GM19467 (cell line): ENCODE data around the gene DHX30.
"Not testable (repeated sequence)": the region's sequence is repeated elsewhere in the genome, so short reads cannot be mapped to it uniquely, and the experiment has no call there.

Source experiments
- ATAC-seq: cut with Tn5 transposase; IDR thresholded peaks from one replicate; pipeline ENCODE4 v1.9.1; 2021; ENCODE audit warnings: mild to moderate bottlenecking, moderate library complexity; ENCODE audit not compliant: unreplicated experiment

DHX30 gene, protein sequence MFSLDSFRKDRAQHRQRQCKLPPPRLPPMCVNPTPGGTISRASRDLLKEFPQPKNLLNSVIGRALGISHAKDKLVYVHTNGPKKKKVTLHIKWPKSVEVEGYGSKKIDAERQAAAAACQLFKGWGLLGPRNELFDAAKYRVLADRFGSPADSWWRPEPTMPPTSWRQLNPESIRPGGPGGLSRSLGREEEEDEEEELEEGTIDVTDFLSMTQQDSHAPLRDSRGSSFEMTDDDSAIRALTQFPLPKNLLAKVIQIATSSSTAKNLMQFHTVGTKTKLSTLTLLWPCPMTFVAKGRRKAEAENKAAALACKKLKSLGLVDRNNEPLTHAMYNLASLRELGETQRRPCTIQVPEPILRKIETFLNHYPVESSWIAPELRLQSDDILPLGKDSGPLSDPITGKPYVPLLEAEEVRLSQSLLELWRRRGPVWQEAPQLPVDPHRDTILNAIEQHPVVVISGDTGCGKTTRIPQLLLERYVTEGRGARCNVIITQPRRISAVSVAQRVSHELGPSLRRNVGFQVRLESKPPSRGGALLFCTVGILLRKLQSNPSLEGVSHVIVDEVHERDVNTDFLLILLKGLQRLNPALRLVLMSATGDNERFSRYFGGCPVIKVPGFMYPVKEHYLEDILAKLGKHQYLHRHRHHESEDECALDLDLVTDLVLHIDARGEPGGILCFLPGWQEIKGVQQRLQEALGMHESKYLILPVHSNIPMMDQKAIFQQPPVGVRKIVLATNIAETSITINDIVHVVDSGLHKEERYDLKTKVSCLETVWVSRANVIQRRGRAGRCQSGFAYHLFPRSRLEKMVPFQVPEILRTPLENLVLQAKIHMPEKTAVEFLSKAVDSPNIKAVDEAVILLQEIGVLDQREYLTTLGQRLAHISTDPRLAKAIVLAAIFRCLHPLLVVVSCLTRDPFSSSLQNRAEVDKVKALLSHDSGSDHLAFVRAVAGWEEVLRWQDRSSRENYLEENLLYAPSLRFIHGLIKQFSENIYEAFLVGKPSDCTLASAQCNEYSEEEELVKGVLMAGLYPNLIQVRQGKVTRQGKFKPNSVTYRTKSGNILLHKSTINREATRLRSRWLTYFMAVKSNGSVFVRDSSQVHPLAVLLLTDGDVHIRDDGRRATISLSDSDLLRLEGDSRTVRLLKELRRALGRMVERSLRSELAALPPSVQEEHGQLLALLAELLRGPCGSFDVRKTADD

DNA sequence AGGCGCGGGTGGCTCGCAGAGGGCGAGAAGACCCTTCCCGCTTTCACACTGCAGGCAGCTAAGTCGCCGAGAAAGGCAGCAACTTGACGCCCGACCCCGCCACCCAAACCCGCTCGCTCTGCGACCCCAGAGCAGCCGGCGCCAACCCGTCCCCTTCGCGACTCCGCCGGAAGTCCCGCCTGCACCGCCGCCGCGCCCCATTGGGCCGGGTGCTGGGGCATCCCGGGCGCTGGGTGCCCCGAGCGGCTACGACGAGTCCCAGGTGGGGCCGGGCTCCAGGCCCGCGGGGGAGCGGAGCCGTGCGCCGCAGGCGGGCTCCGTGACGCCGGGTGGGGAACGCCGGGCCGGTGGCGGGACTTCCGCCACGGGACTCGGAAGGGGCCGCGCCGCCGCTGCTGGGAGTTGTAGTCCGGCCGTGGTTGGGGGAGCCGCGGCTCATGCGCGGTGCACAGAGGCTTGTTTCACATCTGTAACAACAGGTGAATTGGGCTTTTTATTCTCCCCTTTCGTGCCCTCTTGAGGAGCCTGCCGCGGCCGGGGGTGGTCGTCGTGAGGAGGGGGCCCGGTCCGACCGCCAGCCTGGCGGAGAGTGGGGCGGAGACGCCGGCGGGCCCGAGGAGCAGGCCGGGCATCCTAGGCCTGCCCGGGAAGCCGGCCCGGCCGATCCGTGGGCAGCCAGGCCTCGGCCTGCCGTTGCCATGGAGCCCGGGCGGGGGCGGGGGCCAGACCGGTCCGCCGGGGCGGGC is at the start of gene DHX30:
DHX30 (plus strand) TSS at position 405 of the 746 bp plus-strand sequence. CDS start 7,546 bp downstream, outside the sequence.
- peak; percentile 89 for ATAC-seq

DNA sequence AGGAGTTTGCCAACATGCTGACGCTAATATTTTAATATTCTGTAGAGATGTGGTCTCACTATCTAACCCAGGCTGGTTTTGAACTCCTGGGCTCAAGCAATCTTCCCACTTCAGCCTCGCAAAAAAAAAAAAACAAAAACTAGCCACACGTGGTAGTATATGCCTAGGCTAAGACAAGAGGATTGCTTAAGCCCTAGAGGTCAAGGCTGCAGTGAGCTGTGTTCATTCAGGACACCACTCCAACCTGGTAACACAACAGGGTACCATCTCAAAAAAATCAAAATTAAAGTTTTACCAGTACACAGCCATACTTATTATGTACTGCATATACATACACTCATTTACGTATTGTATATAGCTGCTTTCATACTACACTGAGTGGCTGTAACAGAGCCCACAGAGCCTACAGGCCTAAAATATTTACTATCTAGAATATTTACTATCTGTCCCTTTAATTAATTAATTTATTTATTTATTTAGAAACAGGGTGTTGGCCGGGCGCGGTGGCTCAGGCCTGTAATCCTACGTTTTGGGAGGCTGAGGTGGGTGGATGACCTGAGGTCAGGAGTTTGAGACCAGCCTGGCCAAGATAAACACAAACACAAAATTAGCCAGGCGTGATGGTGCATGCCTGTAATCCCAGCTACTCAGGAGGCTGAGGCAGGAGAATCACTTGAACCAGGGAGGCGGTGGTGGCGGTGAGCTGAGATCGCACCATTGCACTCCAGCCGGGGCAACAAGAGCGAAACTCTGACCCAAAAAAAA is 44.5 kb upstream of the DHX30 start:
- no peak for ATAC-seq

DNA sequence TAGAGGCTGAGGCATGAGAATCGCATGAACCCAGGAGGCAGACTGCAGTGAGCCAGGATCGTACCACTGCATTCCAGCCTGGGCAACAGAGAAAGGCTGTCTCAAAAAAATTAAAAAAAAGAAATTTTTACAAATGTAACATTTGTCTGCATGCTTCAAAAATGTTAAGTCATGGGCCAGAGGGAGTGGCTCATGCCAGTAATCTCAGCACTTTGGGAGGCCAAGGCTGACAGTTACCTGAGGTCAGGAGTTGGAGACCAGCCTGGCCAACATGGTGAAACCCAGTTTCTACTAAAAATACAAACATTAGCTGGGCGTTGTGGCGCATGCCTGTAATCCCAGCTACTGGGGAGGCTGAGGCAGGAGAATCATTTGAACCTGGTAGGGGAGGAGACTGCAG is 42.7 kb upstream of the DHX30 start:
- ATAC-seq, result not testable (repeated sequence)

DNA sequence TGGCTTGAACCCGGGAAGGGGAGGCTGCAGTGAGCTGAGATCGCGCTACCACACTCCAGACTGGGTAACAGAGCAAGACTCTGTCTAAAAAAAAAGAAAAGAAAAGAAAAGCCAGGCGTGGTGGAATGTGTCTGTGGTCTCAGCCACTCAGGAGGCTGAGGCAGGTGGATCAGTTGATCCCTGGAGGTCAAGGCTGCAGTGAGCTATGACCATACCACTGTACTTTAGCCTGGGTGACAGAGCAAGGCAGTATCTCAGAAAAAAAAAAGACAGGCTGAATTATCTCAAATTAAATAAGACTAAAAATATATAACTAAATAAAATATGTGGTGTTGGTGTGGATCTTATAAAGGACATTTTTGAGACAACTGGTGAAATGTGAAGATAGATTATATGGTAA is 41.9 kb upstream of the DHX30 start:
- ATAC-seq, result no peak

DNA sequence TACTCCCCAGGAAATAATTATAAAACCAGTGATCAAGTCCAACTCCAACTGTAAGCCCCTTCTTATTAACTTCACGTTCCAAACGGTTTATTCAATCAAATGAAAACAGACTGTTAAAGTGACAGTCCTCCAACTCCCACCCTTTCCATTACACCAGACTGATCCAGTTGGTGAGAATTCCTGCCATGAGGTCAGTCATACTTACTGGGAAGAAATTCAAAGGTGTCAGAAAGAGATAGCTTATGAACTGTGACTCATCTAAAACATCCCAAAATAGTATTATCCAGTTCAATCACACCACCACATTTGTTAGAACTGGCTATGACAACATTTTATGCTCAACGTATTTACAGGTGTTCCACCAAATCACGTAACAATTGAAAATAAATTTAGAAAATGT is 40.7 kb upstream of the DHX30 start:
- ATAC-seq, result no peak

DNA sequence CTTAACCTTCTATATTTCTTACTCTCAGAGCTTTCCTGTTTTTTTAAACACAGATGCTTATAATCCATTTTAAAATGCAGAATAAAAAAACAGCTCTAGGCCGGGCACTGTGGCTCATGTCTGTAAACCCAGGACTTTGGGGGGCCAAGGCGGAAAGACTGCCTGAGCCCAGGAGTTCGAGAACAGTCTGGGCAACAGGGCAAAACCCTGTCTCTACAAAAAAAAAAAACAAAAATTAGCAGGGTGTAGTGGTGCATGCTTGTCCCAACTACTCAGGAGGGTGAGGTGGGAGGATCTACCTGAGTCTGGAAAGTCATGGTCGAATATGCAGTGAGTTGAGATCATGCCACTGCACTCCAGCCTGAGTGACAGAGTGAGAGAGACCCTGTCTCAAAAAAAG is 36.8 kb upstream of the DHX30 start:
- ATAC-seq, result no peak

DNA sequence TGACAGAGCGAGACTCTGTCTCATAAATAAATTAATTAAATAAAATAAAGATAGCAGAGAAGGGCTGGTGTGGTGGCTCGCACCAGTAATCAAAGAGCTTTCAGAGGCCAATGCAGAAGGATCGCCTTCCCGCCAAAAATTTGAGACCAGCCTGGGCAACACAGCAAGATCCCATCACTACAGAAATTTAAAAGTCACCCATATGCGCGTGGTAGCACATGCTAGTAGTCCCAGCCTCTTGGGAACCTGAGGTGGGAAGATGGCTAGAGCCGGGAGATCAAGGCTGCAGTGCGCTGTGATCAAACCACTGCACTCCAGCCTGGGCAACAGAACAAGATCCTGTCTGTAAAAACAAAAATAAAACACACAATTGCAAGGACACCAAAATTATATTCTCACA is 30.9 kb upstream of the DHX30 start:
- ATAC-seq, result no peak

DNA sequence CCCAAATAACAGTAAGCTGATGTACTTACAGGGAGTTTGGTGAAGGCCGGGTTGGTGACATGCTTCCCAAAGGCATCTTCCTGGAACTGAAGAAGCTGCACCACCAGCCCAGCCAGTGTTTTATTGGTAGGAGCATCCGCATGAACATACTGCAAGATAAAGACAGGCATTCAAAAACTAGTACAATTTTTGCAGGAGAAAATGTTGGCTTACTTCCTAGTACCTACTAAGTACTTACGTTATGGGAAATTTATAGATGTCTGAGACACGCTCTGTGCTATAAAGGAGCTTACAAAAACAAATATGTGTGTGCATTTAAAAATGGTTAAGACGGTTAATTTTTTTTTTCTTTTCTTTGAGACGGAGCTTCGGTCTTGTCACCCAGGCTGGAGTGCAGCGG is 30.1 kb upstream of the DHX30 start:
- no peak for ATAC-seq

DNA sequence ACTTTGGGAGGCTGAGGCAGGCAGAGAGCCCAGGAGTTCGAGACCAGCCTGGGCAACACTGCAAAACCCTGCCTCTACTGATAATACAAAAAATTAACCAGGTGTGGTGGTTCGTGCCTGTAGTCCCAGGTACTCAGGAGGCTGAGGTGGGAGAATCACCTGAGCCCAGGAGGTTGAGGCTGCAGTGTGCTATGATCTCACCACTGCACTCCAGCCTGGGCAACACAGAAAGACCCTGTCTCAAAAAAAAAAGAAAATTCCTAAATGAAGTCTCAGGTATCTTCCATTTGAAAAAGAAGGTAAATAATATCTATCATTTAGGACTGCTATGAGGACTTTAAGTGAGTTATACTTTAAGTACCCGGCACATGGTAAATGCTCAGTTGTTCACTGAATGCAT is 24.2 kb upstream of the DHX30 start:
- no peak for ATAC-seq

DNA sequence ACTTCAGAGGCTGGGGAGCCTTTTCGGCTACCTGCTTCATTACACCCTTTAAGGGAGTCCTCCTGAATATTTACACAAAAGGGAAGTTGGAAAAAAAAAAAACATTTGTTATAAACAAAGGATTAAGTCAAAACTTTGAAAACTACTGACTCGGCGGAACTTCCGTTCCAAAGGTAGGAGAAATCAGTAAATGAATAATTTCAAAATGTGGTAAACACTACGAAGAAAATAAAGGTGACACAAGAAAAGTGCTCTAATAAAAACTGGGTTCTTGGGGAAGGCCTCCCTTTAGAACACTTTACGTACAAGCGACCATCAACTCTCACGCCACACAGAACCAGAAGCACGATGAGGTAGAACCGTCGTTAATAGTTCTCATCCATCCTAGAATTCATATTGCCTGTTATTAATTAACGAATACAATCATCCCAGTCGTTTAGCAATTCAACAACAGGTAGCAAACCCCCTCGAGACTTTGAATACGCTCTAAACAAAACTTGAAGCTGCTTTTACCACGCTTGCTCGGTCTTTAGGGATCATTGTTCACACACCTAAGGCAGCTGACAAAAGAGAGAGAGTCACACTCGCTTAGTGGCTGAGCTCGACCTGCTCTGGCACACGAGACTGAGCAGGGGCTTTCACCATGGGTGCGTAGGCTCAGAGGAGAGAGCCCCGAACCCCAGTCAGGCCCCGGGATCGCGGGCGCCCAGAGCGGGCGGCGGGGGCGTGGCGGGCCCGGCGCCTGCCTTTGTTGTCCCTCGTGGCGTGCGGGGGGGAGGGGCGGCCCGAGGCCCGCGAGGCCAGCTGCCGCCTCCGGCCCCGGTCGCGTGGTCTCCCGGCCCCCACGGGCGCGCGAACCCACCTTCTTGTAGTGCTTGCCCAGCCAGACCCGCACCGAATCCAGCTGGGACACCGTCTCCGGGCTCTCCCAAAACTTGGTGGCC is 21.9 kb upstream of the DHX30 start:
- ATAC-seq, result peak; percentile 22

DNA sequence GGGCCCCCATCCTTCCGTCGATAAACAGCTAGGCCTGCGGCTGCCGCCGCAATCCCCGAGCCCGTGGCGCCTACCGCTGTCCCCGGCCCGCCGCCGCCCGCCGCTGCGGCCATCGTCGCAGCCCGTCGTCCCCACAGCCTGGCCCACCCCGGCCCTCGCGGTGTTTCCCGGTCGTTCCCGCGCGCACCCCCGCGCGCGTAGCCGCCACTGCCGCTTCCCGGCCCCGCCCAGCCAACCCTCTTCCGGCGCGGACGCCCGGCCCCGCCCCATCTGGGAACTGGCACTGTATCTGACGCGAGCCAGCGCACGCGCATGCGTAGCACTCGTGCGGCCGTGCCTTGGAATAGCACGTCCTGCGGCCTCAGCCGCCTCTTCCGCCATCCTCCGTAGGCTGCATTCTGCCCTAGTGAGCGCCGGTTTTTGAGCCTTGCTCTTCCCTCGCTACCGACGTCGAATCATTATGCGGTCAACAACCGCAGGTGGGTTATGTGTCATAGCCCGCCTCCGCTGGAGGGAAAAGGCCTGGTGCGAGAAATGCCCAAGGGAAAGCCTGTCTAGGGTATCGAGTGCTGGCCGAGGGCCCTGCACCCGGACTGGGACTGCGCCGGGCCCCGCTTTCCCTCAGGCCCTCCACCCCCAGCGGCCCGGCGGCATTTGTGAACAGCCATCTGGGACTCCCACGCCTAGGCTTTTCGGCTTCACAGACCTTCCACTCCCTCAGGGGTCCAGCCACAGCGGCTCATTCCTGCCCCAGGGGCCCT is 21.1 kb upstream of the DHX30 start, which contains the start of gene SMARCC1:
SMARCC1 (minus strand) TSS at position 209 of the 761 bp plus-strand sequence; CDS start at position 113, 96 bp downstream.
- peak; percentile 72 for ATAC-seq

DNA sequence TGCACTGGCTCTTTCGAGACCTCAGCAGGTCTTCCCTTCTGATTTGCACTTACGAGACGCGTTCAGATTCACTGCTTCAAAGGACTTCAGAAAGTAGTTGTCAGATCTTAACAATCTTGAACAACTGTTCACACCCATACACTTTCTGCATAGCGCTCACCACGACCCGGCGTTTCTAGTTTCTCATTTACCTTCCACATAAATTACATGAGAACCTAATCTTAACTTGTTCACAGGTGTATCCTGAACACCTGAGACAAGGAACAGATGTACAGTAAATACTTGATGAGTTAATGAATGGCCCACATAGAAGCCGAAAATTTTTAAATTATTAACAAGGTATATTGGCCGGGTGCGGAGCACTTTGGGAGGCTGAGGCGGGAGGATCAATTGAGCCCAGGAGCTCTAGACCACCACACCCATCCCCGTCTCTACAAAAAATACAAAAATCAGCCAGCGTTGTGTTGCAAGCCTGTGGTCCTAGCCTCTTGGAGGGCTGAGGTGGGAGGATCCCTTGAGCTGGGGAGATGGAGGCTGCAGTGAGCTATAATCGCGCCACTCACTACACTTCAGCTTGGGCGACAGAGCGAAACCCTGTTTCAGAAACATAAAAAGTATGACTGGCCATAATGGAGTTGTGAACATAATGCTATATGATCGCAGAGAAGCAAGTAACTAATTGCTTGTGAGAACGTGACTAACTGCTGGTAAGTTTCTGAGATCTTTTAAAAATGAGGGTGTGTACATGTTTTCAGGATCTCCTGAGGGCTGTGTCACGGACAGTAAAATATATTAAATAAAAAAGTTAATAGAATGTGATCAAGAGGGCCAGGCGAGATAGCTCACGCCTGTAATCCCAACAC is 20.3 kb upstream of the DHX30 start:
- ATAC-seq, result peak; percentile 3

DNA sequence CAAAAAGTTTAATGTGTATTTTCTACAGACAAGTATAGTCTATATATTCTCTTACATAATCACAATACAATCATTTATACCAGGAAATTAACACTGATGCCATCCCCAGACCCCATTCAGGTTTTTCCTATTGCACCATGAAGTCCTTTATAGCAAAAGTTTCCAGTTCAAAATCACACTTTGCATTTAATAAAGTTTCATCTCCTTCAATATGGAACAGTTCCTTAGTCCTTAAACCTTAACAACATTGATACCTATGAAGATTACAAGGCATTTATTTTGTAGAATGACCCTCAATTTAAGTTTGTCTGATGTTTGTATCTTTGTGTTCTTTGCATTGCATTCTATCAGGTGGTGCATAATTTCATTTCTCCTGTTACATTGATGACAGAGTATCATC is 19.3 kb upstream of the DHX30 start:
- no peak for ATAC-seq

DNA sequence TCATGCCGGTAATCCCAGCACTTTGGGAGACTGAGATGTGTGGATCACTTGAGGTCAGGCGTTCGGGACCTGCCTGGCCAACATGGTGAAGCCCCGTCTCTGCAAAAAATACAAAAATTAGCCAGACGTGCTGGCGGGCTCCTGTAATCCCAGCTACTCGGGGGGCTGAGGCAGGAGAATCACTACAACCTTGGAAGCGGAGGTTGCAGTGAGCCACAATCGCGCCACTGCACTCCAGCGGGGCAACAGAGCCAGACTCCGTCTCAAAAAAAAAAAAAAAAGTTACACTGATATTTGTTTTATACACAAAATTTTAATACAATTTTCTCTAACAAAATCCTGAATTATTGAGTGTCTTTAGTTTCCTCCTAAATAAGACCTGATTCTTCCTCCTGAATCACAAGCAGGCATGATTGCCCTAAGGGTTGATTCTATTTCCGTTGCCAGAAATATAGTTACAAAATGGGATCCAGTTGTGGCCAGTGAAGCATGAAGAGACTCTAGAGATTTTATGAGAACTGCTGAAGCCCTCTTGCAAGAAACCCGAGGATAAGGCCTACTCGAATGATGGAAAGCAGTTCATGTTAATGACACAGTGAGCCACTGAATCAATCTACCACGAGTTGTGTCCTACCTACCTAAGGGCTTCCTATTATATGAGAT is 11.6 kb upstream of the DHX30 start:
- no peak for ATAC-seq

DNA sequence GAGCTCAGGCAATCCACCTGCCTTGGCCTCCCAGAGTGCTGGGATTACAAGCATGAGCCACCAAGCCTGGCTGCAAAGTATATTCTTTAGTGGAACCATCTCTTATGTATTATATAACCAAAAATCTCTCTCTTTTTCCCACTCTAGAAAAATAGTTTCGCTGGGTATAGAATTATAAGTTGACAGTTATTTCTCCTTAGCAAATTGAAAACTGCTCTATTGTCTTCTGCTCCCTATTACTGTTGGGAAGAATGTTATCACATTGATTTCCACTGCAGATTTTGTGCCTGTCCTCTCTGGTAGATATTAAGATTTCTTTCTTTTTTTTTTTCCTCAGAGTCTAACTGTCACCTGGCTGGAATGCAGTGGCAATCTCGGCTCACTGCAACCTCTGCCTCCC is 10.2 kb upstream of the DHX30 start:
- ATAC-seq, result no peak

DNA sequence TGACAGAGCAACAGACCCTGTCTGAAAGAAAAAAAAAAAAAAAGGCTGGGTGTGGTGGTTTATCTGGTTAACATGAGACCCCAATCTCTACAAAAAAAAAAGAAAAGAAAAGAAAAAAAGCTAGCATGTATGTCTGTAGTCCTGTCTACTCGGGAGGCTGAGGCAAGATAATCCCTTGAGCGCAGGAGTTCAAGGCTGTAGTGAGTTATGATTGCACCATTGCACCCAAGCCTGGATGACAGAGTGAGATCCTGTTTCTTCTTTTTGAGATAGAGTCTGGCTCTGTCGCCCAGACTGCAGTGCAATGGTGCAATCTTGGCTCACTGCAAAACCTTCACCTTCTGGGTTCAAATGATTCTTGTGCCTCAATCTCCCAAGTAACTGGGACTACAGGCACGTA is 8.4 kb upstream of the DHX30 start:
- ATAC-seq, result no peak
